A673 (cell line): ENCODE results near the gene CAPZA2.

Source experiments
- CTCF ChIP-seq: fragments of 300-800, 200-600 bp; sonication (generic); conservative IDR thresholded peaks from 2 replicates; pipeline ENCODE4 v1.5.1; 2017; ENCODE audit warnings: low read depth, mild to moderate bottlenecking, antibody characterized with exemption, low read length, moderate library complexity, mixed read lengths
- EZH2 ChIP-seq: fragments of 200-600 bp; sonication (generic); IDR thresholded peaks from 2 replicates; pipeline ENCODE4 v1.6.1; 2017; ENCODE audit warnings: borderline replicate concordance, low read depth, mild to moderate bottlenecking, mixed read lengths, antibody characterized with exemption, low read length; ENCODE audit not compliant: poor library complexity, severe bottlenecking

- no peak for TF ChIP-seq CTCF
- no peak for TF ChIP-seq EZH2
These were observed 70.2 kb downstream of the CAPZA2 start for GRCh38 chr7:116932566-116932965.
